HG03442 (cell line): ENCODE results near the gene TCF3.

Source experiments
- ATAC-seq: cut with Tn5 transposase; IDR thresholded peaks from one replicate; pipeline ENCODE4 v1.9.1; 2021; ENCODE audit warnings: mild to moderate bottlenecking, moderate library complexity; ENCODE audit not compliant: unreplicated experiment

The TCF3 gene

DNA sequence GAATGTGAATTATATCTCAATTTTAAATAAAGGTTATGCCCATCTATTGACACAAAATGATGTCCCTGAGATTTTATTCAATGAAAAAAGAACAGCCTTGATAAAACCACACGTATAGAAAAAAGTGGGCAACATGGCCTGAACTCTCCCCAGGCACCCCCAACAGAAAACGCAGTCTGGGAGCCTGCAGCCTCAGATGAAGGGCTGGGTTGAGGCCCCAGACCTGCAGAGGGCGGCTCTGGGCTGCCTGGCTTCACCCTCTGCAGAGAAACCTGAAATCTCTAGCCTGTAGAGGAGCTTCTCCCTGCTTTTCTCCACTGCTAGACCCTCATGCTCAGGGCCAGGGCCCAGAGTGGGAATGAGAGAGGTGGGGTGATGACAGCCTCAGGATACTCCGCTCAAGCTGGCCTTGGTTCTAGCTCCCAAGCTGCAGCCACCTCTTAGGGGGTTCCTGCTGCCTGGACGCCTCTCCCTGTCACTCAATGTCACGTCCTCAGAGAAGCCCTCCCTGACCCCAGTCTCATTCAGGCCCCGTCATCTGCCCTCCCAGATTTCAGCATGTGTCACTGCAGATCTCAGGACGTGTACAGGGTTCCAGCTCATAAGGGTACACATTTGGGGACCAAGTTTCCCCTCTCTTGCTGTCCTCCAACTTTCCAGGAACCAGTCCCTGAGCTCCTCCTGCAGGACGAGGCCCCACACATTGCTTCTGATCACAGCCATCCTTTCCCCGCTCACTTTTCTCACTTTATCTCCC is 61.6 kb downstream of the TCF3 start:
- no peak for ATAC-seq

DNA sequence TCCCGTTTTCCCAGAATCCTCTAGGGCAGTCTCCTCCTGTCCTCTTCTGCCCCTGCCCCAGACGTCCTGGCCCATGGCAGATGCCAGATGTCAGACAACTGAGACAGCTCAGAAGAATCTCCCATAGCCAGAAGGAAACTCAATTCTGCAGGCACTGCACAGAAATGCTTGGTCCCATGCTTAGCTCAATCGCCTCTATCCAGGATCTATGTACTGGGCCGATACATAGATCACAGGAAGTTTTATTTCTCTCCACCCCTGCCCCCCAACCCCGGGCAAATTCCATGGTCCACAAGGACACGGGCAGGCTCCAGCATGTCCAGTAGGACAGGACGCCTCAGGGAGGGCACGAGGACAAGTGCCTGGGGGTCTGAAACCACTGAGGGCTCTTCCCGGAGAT is 64.5 kb downstream of the TCF3 start:
- no peak for ATAC-seq

DNA sequence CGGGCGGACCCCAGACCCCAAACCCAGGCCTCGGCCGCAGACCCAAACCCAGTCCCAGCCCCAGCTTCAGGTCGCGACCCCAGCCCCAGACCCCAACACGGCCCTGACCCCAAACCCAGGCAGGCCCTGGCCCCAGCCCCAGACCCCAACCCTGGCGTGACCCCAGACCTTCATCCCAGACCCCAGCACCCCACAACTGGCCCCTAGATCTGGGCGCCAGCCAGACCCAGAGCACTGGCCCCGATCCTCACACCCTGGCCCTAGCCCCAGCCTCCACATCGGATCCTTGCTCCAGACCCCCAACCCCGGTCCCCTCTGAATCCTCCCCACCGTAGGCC is 67.2 kb downstream of the TCF3 start:
- ATAC-seq = no peak

DNA sequence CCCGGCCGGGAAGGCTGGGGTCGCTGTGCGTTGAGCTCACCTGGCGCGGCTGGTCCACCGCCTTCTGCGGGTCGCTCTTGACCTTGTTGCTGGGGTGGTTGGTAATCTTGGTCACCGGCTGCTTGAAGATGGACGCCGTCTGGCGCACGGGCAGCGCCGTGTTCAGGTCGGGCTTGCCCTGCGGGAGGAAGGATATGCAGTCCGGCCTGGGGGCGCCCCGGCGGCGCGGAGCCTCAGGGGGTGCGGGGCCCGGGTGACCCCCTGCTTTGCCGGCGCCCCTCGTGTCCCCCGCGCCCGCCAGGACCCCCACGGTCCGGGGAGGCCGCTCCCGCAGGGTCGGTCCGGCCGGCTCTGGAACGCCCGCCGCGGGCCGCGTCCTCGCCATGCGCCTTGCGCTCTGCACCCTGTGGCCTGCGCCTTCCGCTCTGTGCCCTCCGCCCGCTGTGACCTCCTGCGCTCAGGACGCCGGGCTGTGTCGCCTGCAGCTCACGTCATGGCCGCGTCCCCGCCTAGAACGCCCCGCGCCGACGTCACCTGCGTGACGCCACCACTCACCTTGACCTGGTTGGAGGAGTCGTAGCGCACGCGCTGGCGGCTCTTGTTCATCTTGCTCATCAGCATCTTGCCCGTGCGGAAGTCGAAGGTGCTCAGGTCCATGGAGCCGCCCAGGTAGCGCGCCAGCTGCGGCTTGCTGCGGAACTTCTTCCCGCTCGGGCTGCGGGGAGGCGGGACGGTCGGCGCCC is 67.7 kb downstream of the TCF3 start:
- no peak for ATAC-seq

DNA sequence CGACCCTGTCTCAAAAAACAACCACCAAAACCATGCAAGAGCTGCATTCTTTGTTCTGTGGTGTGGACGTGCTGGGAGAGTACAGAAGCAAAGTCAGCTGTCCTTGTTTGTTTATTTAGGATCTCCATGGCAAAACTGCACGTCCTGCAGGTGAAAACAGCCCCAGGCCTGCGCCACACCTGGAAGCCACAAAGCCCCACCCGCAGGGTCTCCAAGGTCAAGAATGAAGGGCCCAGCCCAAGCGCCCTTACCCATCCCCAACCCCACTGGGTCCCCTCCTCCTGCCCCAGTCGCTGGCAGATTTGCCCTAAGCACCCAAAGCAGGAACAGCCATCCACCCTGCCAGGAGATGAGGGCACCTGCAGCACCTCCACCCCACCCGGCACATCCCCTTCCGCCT is 70.2 kb downstream of the TCF3 start:
- no peak for ATAC-seq

DNA sequence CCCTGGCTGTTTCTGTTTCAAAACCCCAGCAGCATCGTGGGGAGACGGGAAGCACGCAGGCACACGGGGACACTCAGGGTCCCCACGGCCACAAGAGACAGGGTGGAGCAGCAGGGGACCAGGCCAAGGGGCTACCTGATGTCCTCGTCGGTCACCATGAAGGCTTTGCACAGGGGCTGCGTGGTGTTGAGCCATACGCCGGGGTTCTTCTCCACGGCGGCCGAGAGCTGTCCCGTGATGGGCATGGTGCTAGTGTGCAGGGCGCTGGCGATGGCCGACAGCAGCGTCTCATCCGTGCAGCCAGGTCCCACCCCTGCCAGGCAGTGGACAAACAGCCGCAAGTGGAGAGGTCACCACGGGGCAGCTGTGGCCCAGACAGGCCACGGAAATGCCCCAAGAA is 71.5 kb downstream of the TCF3 start:
- no peak for ATAC-seq

DNA sequence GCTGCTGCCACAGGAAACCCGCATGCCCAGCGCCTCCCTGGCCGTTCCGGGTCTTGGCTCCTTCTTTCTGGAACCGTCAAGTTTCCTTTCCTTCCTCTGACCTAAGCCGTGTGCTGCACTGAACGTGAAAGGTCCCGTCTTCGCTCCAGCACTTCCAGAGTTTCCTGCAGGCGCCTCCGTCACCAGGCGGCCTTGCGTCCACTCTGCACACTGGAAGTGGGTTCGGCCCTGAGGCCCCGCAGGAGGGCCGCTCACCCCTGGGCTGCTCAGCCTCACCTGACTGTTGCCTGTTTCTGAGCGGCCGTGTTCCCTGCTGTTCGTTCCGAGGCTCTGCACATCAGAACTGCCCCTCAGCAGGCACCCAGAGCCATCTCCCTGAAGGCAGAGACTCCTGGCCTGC is 72.0 kb downstream of the TCF3 start:
- ATAC-seq = no peak

DNA sequence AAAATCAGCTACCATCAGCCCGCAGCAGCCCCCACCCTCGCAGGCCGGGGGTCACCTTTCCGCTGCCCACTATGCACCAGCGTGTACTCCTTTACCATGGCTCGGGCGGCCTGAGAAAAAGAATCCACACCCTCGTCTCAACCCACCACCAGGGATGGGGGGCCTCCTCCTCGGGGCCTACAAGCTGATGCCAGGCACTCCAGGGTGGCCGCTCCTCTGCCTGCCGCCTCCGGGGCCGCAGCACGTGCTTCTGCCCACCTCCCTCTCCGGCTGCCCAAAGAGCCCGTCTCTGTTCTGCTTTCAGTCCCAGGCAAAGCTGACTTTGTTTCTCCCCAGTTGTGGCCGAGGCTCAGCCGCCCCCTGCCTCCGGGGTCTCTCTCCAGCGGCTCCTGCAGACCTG is 73.2 kb downstream of the TCF3 start:
- no peak for ATAC-seq

DNA sequence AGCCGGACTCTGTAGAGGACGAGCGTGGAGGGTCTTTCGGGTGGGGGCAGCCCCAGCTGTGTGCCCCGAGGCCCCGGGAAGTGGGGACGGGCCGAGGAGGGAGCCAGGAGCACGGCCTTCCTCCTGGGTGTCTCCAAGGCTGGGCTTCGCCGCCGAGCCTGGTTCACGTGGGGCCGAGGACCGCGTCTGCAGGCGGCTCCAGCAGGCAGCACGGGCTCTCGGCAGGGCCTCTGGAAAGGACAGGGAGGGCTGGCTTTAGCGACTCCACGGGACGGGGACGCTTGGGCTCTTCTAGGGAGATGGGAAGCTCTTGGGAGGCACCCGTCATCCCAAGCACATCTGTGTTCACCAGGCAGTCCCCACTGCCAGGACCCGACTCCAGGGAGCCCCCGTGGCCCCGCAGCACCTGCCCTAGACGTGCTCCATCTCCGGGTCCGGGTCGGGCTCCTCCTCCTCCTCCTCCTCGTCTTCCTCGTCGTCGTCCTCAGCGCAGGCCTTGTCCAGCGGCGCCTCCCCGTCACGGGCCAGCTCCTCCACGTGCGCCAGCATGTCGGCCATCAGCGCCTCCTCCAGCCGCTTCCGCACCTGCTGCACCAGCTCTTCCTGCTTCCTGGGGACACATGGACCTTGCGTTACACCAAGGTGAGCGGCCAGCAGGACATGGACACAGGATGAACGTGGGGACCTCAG is 74.3 kb downstream of the TCF3 start:
- ATAC-seq = no peak

DNA sequence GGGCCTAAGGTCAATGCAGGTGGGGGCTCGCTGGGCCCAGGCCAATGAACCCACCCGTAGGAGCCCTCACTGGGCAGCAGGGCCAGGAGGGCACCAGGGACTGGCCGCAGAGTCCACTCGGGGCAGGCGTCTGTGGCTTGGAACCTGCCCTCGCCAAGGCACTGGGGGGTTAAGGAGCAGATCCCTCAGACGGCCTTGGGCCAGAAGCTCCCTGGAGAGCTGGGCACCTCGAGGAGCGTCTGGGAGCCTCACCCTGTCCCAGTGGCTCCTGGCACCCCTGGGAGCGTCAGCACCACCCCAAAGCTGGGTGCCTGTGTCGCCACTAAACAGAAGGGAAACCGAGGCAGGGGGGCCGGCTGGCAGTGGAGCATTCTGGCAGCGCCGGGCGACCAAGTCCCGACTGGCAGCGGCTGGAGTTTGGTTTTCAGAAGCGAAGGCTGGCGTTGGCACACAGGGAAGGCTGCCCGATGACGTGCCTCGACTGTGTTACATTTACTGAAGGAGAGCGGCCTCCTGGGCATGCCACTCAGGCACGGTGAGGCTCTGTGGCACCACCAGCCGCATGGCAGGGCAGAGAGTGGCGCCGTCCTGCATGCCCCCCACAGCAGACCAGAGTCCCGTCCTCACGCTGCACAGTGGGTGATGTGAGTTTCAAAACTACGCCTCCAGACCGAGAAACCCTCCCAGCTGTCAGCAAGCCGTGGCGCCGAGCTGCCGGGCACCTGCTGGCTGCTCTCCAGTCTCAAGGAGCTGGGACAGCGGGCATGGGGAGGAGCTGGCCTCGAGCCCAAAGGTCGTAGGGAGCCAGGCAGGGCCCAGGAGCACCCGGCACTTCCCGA is 75.1 kb downstream of the TCF3 start:
- no peak for ATAC-seq

DNA sequence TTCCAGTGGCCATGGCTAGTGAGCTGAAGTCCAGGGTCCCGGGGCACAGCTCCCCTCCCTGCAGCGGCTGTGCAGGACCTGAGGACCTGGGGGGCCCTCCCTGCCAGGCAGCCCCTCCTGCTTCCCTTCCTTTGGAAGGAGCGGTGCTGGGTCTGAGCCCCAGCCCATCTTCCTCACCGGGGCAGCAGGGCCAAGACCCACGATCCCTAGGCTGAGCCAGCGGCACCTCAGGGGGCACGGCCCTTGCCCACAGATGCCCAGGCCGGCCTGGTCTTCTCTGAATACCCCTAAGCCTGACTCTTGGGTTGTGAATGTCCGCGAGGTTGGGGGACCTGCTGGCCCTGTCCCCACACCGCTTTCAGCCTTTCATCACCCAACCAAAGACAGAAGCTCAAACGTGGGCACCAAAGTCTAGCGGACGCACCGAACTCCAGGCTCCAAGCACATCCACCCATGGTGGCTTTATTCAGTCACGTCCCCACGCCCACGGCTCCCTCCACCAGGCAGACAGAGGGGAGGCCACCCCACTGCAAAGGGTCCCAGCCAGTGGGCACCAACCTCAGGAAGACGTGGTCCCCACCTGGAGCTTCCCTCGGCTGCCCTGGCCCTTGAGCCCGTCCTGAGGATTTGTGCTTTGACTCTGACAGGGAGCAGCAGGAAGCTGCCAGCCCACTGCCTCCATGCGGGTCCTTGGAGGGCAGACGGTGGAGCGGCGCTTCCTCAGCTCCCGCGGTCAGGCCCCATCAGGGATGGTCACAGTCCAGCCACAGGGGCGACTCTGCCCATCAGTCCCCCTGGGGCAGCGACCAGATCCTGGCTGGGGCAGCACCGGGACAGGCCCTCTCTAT is 75.9 kb downstream of the TCF3 start:
- ATAC-seq = no peak

DNA sequence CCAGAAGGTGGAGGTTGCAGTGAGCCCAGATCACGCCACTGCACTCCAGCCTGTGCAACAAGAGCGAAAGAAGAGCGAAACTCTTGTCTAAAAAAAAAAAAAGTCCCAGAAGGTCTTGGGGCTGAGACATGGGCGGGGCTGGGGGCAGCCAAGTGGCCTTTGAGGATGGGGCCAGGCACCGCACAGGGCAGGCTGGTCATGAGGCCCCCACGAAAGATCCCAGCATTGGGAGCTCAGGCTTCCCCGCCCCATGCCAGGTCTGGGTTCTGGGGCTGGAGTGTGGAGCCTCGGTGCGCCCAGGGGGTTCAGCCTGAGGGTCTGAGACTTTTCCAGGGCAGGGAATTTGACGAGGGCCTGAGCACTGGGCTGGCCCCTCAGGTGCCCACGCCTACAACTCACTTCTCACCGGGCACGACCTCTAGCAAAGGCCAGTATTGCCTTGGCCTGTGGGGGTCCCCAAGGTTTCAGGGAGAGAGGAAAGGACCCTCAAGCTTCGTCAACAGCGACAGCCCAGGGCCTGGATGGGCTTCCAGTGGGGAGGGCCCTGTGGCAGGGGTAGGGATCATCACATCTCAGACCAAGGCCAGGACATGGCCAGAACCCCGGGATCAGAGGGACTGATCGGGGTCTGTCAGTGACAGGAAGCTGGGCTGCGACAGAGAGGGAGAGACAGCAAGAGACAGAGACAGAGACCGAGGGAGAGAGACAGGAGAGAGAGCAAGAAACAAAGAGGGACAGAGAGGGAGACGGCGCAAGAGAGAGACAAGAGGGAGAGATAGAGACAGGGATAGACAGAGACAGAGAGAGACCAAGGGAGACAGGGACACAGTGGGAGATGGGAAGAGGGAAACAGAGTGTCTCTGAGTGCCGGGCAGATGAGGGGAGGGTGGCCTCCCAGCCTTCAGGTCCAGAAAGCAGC is 76.8 kb downstream of the TCF3 start:
- ATAC-seq = no peak

DNA sequence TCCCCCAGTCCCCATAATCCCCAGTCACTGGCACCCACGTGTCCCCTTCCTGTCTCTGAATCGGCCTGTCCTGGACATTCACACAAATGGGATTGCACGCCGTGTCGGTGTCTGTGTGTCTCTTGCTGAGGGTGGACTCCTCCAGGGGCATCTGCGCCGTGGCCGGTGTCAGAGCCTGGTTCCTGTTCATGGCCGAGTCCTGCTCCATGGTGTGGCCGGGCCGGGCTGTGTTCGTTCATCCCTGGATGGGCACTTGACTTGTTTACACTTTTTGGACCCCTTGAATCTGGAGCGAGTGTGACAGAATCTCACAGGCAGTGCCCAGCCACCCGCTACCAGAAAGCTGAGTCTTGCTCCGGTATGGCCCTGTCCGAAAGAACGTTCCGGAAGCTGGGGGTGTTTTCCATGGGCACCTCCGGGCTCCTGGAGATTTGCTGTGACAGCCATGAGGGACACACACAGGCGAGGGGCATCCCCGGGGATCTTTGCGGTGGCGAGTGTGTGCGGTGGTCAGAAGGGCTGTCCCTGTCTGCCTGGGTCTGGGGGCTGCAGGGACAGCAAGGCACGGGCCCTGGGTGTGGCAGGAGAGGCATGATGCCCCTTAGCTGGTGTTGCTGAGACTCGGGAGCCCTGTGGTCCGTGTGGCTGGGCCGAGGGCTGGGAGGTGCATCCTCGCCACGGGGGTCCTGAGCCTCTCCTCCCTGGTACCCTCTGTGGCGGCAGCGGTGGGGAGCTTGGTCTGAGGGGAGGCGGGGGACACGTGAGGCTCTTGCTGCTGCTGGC is 77.9 kb downstream of the TCF3 start:
- no peak for ATAC-seq

DNA sequence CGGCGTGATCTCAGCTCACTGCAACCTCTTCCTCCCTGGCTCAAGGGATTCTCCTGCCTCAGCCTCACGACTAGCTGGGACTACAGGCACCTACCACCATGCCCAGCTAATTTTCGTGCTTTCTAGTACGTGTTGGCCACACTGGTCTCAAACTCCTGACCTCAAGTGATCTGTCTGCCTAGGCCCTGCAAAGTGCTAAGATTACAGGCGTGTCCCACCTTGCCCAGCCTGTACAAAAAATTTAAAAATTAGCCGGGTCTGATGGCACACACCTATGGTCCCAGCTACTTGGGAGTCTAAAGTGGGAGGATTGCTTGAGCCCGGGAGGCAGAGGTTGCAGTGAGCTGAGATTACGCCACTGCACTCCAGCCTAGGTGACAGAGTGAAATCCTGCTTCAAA is 79.6 kb downstream of the TCF3 start:
- ATAC-seq = no peak

DNA sequence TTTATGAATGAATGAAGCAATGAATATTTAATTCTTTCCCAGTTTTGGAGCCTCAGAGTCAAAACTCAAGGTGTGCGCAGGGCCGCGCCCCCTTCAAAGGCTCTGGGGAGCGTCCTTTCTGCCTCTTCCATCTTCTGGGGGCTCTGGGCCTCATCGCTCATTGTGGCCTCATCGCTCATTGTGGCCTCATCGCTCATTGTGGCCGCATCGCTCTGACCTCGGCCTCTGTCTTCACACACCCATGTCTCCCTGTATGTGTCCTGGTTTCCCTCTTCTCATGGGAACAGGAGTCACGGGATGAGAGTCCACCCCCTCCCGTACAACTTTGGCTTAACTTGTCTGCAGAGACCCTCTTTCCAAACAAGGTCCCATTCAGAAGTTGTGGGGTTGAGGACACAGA is 81.1 kb downstream of the TCF3 start:
- no peak for ATAC-seq

DNA sequence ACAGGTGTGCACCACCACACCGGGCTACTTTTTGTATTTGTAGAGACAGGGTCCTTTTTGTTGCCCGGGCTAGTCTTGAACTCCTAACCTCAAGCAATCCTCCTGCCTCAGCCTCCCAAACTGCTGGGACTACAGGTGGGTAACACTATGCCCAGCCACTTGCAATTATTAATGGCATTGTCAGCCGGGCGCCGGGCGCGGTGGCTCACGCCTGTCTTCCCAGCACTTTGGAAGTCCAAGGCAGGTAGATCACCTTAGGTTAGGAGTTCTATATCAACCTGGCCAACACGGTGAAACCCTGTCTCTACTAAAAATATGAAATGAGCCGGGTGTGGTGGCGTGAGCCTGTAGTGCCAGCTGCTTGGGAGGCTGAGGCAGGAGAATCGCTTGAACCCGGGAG is 81.6 kb downstream of the TCF3 start:
- no peak for ATAC-seq

DNA sequence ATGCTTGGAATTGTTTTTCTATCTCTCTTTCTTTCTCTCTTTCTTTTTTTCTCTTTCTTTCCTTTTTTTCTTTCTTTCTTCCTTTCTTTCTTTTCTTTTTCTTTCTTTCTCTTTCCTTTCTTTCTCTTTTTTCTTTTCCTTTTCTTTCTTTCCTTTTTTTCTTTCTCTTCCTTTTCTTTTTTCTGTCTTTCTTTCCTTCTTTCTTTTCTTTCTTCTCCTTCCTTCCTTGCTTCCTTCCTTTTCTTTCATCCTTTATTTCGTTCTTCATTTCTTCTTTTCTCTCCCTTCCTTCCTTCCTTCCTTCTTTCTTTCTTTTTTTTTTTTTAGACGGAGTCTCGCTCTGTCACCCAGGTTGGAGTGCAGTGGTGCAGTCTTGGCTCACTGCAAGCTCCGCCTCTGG is 82.4 kb downstream of the TCF3 start:
- no peak for ATAC-seq

DNA sequence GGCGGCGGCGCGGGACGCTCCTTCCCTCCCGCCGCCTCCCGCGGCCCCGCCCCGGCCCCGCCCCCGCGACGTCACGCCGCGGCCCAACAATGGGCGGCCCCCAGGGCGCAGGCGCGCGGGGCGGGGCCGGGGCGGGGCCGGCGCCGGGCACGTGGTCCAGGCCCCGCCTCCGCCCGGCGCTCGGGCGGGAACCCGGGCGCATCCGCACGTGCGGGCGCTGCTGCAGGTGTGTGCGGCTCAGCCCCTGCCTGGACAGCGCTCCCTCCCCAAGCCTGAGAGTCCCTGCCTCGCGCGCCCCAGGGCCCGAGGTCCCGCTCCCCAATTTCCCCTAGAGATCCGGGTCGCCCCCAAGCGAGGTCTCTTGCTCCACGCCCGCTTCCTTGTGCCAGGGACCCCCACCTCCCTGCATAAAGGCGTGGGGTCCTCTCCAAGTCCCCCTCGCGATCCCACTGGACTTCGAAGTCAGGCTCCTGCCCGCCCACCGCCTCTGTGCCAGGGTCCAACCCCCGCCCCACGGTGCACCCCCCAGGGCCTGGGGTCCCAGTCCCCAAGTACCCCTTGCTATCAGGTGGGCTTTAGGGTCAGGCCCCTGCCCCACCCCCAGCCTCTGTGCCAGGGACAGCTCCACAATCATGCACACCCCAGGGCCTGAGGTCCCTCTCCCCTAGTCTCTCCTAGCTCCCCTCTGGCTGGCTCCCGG is 83.9 kb downstream of the TCF3 start, which contains the start of gene MEX3D:
TSS of gene MEX3D (minus strand) at position 6 of the 700 bp plus-strand sequence. CDS start 267 bp downstream, outside the sequence.
- no peak for ATAC-seq
